ENCODE results near the gene VSIG2.

The VSIG2 gene

GRCh38 chr11:124699547-124699946 lies 52.5 kb downstream of the VSIG2 start:
- ChIA-PET POLR2A (ENCODE audit: low non-redundant PET) (no interaction called here), CTCF (interaction anchor here (0.7 kb wide), 1 partner anchor 27 kb away, joined by 3 read pairs; no protein-coding TSS in a partner anchor)
- H3K27ac ChIP-seq = no peak overlapping the region

More at GRCh38 chr11:124699547-124699946, 52.5 kb downstream of the VSIG2 start:
- TF ChIP-seq, protein P1, sequence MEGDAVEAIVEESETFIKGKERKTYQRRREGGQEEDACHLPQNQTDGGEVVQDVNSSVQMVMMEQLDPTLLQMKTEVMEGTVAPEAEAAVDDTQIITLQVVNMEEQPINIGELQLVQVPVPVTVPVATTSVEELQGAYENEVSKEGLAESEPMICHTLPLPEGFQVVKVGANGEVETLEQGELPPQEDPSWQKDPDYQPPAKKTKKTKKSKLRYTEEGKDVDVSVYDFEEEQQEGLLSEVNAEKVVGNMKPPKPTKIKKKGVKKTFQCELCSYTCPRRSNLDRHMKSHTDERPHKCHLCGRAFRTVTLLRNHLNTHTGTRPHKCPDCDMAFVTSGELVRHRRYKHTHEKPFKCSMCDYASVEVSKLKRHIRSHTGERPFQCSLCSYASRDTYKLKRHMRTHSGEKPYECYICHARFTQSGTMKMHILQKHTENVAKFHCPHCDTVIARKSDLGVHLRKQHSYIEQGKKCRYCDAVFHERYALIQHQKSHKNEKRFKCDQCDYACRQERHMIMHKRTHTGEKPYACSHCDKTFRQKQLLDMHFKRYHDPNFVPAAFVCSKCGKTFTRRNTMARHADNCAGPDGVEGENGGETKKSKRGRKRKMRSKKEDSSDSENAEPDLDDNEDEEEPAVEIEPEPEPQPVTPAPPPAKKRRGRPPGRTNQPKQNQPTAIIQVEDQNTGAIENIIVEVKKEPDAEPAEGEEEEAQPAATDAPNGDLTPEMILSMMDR (conservative IDR thresholded peaks at IDR 0.05; ENCODE audit: low read depth) = no peak
- no peak for DNase-seq (ENCODE audit: low spot score)

All from RWPE1 (cell line).